ENCODE results near the gene TCEANC2.

The TCEANC2 gene

GRCh38 chr1:54136269-54136896 is 83.0 kb downstream of the TCEANC2 start:
- Histone ChIP-seq H3K9ac (ENCODE audit: low read depth, low read length) (no peak overlapping the region), H3K9me3 (ENCODE audit: control insufficient read depth, insufficient read depth, low read length) (no peaks in the 10 kb centered on the region), H3K4me1 (ENCODE audit: insufficient read depth, low read length) (peaks cover 28% of the 10 kb centered on the region), H3K36me3 (ENCODE audit: insufficient read depth, low read length) (no peaks in the 10 kb centered on the region)

GRCh38 chr1:54136963-54137533 is 83.6 kb downstream of the TCEANC2 start:
- H3K9ac ChIP-seq (ENCODE audit: low read depth, low read length) = no peak overlapping the region
- peaks cover 28% of the 10 kb centered on the region for H3K4me1 ChIP-seq (ENCODE audit: insufficient read depth, low read length)
- H3K9me3 ChIP-seq (ENCODE audit: control insufficient read depth, insufficient read depth, low read length) = no peaks in the 10 kb centered on the region
- H3K36me3 ChIP-seq (ENCODE audit: insufficient read depth, low read length) = no peaks in the 10 kb centered on the region

GRCh38 chr1:54137534-54138061 is 84.2 kb downstream of the TCEANC2 start:
- Histone ChIP-seq H3K9me3 (ENCODE audit: control insufficient read depth, insufficient read depth, low read length) (no peaks in the 10 kb centered on the region), H3K36me3 (ENCODE audit: insufficient read depth, low read length) (no peaks in the 10 kb centered on the region), H3K4me1 (ENCODE audit: insufficient read depth, low read length) (peaks cover 28% of the 10 kb centered on the region), H3K9ac (ENCODE audit: low read depth, low read length) (no peak overlapping the region)

DNA sequence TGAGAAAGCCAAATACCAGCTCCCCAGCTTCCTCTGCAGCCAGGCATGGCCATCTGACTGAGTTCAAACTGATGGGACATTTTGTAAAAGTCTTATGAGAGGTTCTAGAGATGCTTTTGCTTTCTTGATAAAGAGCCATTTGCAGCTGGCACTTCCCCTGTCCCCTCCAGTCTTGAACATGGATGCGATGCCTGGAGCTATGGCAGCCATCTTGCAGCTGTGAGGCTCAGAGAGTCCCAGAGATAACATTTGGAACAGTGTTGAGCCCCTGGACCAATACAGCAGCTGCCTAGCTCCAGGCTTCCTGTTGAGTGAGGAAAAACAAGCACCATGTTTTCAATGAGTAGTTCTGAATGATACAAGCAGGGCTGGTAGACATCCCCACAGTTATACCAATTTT is 85.6 kb downstream of the TCEANC2 start:
- Histone ChIP-seq H3K9me3 (ENCODE audit: control insufficient read depth, insufficient read depth, low read length) (no peaks in the 10 kb centered on the region), H3K36me3 (ENCODE audit: insufficient read depth, low read length) (no peaks in the 10 kb centered on the region), H3K9ac (ENCODE audit: low read depth, low read length) (no peak overlapping the region), H3K4me1 (ENCODE audit: insufficient read depth, low read length) (peaks cover 28% of the 10 kb centered on the region)

DNA sequence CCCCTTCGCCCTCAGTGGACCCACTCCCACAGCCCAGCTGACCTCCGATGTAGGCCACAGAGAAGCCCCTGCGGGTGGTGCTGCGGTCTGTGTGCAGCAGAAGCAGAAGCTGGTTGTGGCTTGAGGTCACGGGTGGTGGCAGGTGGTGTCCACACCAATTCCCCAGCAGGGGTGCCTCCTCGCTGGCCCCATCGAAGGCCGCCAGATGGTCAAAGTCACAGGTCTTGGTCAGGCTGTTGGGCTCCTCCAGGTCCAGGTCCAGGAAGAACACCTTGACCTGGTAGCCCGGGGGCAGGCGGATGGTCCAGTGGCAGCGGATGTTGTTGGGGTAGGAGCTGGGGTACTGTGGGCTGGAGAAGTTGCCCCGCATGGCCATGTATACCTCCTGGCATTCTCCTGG is 86.3 kb downstream of the TCEANC2 start:
- no peaks in the 10 kb centered on the region for H3K36me3 ChIP-seq (ENCODE audit: insufficient read depth, low read length)
- H3K4me1 ChIP-seq (ENCODE audit: insufficient read depth, low read length) = peaks cover 28% of the 10 kb centered on the region
- H3K9ac ChIP-seq (ENCODE audit: low read depth, low read length) = no peak overlapping the region
- no peaks in the 10 kb centered on the region for H3K9me3 ChIP-seq (ENCODE audit: control insufficient read depth, insufficient read depth, low read length)

DNA sequence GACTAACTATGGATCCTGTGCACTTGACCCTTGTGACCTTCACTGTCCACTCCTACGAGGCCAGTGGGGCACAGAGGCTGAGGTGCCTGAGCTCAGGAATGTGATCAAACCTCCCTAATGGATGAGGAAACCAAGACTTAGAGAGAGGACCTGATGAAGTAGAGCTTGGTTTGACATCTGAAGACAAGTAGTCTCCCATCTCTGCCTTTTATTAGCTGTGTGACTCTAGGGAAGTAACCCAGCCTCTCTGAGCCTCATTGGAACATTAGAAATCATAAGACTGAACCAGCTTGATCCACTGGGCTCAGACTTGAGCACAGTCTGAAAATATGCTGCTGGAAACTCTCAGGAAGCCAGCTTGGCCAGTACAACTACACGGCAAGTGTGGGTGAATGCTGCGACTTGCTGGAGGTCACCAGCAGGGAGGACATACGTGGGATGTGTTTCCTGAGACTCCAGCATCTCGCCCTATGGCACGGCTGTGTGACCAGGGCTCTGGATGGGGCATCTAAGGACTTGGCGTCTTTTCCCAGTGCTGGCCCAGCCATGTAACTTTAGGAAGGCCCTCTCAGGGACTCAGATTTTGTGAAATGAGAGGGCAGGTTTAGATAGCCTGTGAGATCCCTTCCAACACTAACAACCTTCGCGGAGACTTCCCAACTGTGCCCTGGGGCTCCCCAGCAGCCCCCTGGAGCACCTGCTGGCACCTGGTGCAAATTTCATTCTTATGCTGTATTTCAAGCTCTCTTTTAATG is 88.9 kb downstream of the TCEANC2 start:
- H3K9me3 ChIP-seq (ENCODE audit: control insufficient read depth, insufficient read depth, low read length) = no peaks in the 10 kb centered on the region
- peaks cover 5% of the 10 kb centered on the region; the same call in 1 of the 2 replicates for H3K4me1 ChIP-seq (ENCODE audit: insufficient read depth, low read length)
- H3K36me3 ChIP-seq (ENCODE audit: insufficient read depth, low read length) = no peaks in the 10 kb centered on the region
- H3K9ac ChIP-seq (ENCODE audit: low read depth, low read length) = no peak overlapping the region

- Histone ChIP-seq H3K4me1 (ENCODE audit: insufficient read depth, low read length) (no peaks in the 10 kb centered on the region), H3K9ac (ENCODE audit: low read depth, low read length) (no peak overlapping the region), H3K36me3 (ENCODE audit: insufficient read depth, low read length) (no peaks in the 10 kb centered on the region), H3K9me3 (ENCODE audit: control insufficient read depth, insufficient read depth, low read length) (no peaks in the 10 kb centered on the region)
These were observed 91.0 kb downstream of the TCEANC2 start for GRCh38 chr1:54144366-54144765.

GRCh38 chr1:54149734-54150133 is 96.3 kb downstream of the TCEANC2 start:
- H3K4me1 ChIP-seq (ENCODE audit: insufficient read depth, low read length) = peaks cover 11% of the 10 kb centered on the region

DNA sequence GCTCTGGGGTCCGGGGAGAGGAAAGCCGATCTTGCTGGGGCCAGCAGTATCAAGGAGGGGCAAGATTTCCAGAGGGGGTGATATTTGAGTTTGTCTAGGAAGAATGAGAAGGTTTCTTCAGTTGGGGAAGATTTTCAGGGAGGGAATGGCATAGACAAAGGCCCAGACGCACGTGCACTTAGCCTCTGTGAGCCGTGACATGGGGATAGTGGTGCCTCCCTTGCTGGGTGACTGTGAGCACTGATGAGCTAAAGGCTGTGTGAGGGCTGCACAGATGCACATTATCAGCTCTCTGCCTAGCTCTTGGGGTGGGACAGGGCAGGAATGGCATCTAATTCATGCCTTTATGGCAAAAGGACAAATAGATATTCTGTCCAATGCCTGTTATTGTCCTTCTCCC is 97.6 kb downstream of the TCEANC2 start:
- H3K36me3 ChIP-seq (ENCODE audit: insufficient read depth, low read length) = no peaks in the 10 kb centered on the region
- H3K9me3 ChIP-seq (ENCODE audit: control insufficient read depth, insufficient read depth, low read length) = no peaks in the 10 kb centered on the region
- H3K9ac ChIP-seq (ENCODE audit: low read depth, low read length) = no peak overlapping the region
- H3K4me1 ChIP-seq (ENCODE audit: insufficient read depth, low read length) = peaks cover 11% of the 10 kb centered on the region

More at GRCh38 chr1:54149734-54150133, 96.3 kb downstream of the TCEANC2 start:
- Histone ChIP-seq H3K9me3 (ENCODE audit: control insufficient read depth, insufficient read depth, low read length) (no peaks in the 10 kb centered on the region), H3K36me3 (ENCODE audit: insufficient read depth, low read length) (no peaks in the 10 kb centered on the region), H3K9ac (ENCODE audit: low read depth, low read length) (no peak overlapping the region)

DNA sequence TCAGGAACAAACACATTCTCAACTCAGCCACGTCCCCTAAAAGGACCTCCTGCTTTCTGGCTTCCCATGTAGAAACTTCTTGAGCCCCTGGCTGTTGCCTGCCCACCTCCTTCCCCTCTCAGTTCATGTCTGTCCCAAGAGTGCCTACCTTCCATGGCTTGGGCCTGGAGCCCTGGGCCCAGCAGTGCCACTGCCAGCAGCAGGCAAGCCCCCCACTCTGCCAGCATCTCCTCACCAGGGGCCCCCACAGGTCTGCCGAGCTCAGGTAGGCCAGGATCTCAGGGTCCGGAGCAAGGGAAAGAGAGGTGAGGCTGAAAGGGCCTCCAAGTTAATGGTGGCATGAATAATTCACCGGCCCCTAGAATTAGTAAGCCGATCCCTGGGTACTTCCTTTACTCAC is 99.3 kb downstream of the TCEANC2 start, which contains the start of gene CDCP2:
TSS of gene CDCP2 (minus strand) at position 305 of the 400 bp plus-strand sequence. CDS start at position 227, 78 bp downstream.
- Histone ChIP-seq H3K9ac (ENCODE audit: low read depth, low read length) (no peak within 1 kb of the TSS), H3K36me3 (ENCODE audit: insufficient read depth, low read length) (no peaks in the 10 kb centered on the region), H3K4me1 (ENCODE audit: insufficient read depth, low read length) (peaks cover 11% of the 10 kb centered on the region), H3K9me3 (ENCODE audit: control insufficient read depth, insufficient read depth, low read length) (no peaks in the 10 kb centered on the region)

DNA sequence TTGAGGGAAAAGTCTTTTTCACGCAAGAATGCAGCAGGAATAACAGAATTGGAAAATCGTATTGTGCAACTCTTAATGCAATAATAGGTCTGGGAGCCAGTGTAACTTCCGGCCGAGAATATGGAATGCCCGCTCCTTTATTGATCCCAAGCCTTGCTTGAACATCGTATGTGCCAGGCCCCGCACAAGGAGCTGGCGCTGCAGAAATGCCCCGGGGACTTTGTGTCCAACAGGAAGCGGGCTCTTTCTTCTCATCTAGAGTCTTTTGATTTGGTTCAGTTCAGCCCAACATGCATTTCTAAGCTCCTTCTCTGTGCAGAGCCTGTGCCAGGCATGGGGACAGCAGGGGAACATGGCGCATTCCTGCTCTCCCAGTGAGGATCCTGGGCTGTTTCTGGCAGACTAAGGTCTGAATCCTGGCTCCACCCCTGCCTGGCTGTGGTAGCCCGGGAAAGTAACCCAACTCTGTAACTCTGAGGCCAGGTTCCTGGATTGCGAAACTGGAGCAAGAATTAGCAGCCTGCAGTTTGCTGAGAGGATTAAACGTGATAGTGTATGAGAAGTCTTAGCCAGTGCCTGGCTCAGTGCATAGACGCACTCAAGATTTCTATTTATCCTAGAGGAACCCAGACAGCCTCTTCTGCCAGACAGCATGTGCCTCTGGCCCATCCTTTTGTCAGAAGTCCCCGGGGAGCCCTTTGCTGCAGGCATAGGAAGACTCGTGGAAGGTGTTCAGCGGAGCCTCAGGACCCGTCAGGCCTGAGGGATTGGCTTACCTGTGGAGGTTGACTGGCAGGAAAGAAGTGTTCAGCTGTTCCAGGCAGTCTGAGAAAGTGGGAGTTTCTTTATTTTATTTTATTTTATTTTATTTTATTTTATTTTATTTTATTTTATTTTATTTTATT is 100.4 kb downstream of the TCEANC2 start:
- Histone ChIP-seq H3K9ac (ENCODE audit: low read depth, low read length) (no peak overlapping the region), H3K4me1 (ENCODE audit: insufficient read depth, low read length) (peaks cover 11% of the 10 kb centered on the region), H3K9me3 (ENCODE audit: control insufficient read depth, insufficient read depth, low read length) (no peaks in the 10 kb centered on the region), H3K36me3 (ENCODE audit: insufficient read depth, low read length) (no peaks in the 10 kb centered on the region)

Data from ES-I3 (cell line).